H1 (cell line): Measurements from ENCODE around the gene HTR2C. TPM values are rescaled to one million over a fixed set of nuclear protein-coding genes. Genes with fewer than 3 reads are reported as not detected.

ENCODE experiments used
- BRCA1 ChIP-seq: IDR thresholded peaks from 2 replicates; pipeline ENCODE4 v1.6.1; 2012; ENCODE audit warnings: low read depth, low read length, improper control_type of control experiment
- POU5F1 ChIP-seq: IDR thresholded peaks from 2 replicates; pipeline ENCODE4 v1.6.1; 2011; ENCODE audit warnings: low read depth, mild to moderate bottlenecking, low read length, moderate library complexity
- RAD21 ChIP-seq, 2 experiments: IDR thresholded peaks in 1 of 2; conservative IDR thresholded peaks in 1 of 2; 2 replicates each; pipeline ENCODE4 v1.6.1; 2011; ENCODE audit warnings: low read depth in 2 of 2, low read length in 2 of 2, improper control_type of control experiment in 1 of 2, inconsistent platforms in 1 of 2, mild to moderate bottlenecking in 1 of 2, moderate library complexity in 1 of 2
- SAP30 ChIP-seq: fragments of 300-600 bp; sonication (generic); IDR thresholded peaks from 2 replicates; pipeline ENCODE4 v1.7.1; 2012; ENCODE audit warnings: low read length, moderate library complexity, mild to moderate bottlenecking, inconsistent platforms; ENCODE audit not compliant: insufficient read depth, insufficient replicate concordance
- SIX5 ChIP-seq: IDR thresholded peaks from 2 replicates; pipeline ENCODE4 v1.6.1; 2011; ENCODE audit warnings: mild to moderate bottlenecking, low read depth, low read length
- polyA plus RNA-seq, 7 experiments: library from polyadenylated mRNA; depleted of rRNA in 3 of 7; stranded (reverse) in 5 of 7; unstranded in 2 of 7; fragments of >200 nt in 5 of 7; fragments of 200-250 nt in 2 of 7; gene quantifications; 1 replicate in 5 of 7; 2 replicates in 1 of 7; 4 replicates in 1 of 7; pipeline versions ENCODE4 v1.2.1 to v1.2.3, GENCODE V29; 2011 to 2013; ENCODE audit warnings: missing spikeins in 2 of 7, mixed read lengths in 2 of 7
- total RNA-seq: library from RNA; stranded (reverse); fragmentation: NEBNext Ultra II Directional; extraction: Animal tissue kit (Norgen Biotek cat#: 25700); gene quantifications from 2 replicates; pipeline ENCODE4 v1.2.1, GENCODE V29; 2021
- TF ChIP-seq, protein P1 (sequence below): IDR thresholded peaks from 2 replicates; pipeline ENCODE4 v1.6.1; 2011; ENCODE audit warnings: low read length, improper control_type of control experiment

Gene HTR2C
- total and polyA plus RNA-seq, 2 of the 8 experiments (the other 6 are each of a cell fraction or from before 2014, with no cell fraction given) = 1.7 to 2.0 TPM

GRCh38 chrX:114635986-114636385 is 52.1 kb downstream of the HTR2C start (continued):
- TF ChIP-seq, protein P1, sequence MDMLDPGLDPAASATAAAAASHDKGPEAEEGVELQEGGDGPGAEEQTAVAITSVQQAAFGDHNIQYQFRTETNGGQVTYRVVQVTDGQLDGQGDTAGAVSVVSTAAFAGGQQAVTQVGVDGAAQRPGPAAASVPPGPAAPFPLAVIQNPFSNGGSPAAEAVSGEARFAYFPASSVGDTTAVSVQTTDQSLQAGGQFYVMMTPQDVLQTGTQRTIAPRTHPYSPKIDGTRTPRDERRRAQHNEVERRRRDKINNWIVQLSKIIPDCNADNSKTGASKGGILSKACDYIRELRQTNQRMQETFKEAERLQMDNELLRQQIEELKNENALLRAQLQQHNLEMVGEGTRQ = no peak
- TF ChIP-seq SIX5 (no peak), POU5F1 (no peak), SAP30 (no peak), BRCA1 (no peak), RAD21 (IDR thresholded peaks at IDR 0.05 in 1 of 2, conservative IDR thresholded peaks at IDR 0.05 in 1 of 2; ENCODE audit: low read depth in 2 of 2, low read length in 2 of 2) (no peak)
